Activated naive CD4-positive, alpha-beta T cell treated with anti-CD3 and anti-CD28 coated beads, Interleukin-2, amount 10 ng/mL, durations not matched to agents 7 days and 5 days (primary cell): Measurements from ENCODE around the gene HAND2.

Experiments
- CTCF ChIA-PET: fragments of 350-600 bp; sonication (Branson Sonifier 250); formaldehyde crosslinking; loops from one replicate; lab custom pipeline; 2021; ENCODE audit warnings: antibody characterized with exemption; lab: Charles Lee
- DNase-seq: peaks from one replicate; pipeline ENCODE4 v3.0.0-alpha.2; 2020
- H3K27ac Mint-ChIP-seq: one replicate; pipeline ENCODE4 v1.8.0; 2021; ENCODE audit warnings: mild to moderate bottlenecking, moderate library complexity, mixed read lengths
- H3K27me3 Mint-ChIP-seq: one replicate; pipeline ENCODE4 v1.8.0; 2021; ENCODE audit warnings: mild to moderate bottlenecking, mixed read lengths
- H3K36me3 Mint-ChIP-seq: one replicate; pipeline ENCODE4 v1.8.0; 2021; ENCODE audit warnings: mixed read lengths
- H3K4me1 Mint-ChIP-seq: one replicate; pipeline ENCODE4 v1.8.0; 2021; ENCODE audit warnings: mixed read lengths
- H3K4me3 Mint-ChIP-seq: one replicate; pipeline ENCODE4 v1.8.0; 2021; ENCODE audit warnings: mild to moderate bottlenecking, moderate library complexity, mixed read lengths
- H3K9me3 Mint-ChIP-seq: one replicate; pipeline ENCODE4 v1.8.0; 2021; ENCODE audit warnings: mixed read lengths

HAND2 gene

DNA sequence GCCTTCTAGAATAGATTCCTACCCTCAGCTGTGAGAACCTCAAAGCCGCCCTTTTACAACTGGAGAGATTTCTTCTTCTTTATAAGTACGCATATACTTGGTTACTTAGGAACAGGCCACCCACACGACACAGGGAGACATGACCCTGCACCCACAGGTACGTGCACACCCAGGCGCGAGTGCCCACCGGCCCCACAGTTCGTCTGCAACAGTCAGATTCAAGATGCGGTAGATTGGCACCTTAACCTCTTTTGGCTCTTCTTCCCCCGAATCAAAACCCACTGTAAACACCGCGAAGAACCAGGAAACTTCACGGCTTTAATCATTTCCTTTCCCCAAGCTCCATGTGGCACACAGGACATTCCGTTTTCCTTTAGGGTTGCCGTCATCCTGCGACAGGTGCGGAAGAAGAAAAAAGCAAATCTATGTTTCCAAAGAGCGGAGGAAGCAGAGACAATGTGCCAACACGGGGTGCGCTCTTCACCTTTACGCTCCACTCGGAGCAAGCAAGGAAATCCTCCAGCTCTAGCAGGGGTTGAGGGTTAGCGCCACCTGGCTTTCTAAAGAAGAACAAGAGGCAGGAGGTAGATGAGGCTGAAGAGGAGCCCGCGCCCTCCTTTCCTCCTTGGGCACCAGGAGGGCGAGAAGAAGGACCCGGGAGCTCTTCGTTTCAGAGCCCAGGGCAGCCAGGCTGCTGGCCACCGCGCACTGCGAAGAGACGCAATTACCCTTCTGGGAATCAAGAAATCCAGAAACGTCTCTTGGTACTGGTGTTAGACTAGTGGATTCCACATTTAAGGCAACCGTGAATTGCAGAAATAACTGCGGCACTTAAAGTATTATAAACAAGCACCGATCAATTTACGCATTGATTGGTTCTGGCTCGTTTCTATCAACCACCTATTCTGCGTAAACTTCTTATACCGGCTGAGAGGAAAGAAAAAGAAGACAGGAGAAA, 35.7 kb downstream of the HAND2 start:
- H3K9me3 Mint-ChIP-seq, result no peaks in the 10 kb centered on the region

DNA sequence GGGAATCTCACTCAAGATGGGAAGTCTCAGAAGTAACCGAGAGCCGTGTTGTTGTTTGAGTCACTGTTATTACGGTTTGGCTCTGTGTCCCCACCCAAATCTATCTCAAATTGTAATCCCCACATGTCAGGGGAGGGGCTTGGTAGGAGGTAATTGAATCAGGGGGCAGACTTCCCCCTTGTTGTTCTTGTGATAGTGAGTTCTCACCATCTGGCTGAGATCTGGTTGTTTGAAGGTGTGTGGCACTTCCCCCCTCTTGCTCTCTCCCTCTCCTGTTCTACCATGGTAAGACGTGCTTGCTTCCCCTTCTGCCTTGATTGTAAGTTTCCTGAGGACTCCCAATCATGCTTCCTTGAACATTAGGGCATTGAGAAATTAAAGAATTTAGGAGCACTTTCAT, 37.0 kb downstream of the HAND2 start:
- CTCF ChIA-PET, result interaction anchor here (0.7 kb wide), 1 partner anchor 85 kb away, joined by 3 read pairs; no protein-coding TSS in a partner anchor
- H3K4me1 Mint-ChIP-seq, result peaks cover 31% of the 10 kb centered on the region
- no peak overlapping the region for H3K27ac Mint-ChIP-seq
- no peak for DNase-seq
- H3K27me3 Mint-ChIP-seq, result peaks cover 37% of the 10 kb centered on the region
- no peaks in the 10 kb centered on the region for H3K36me3 Mint-ChIP-seq
- H3K9me3 Mint-ChIP-seq, result no peaks in the 10 kb centered on the region
- no peak overlapping the region for H3K4me3 Mint-ChIP-seq

More for the DNA sequence above, 35.7 kb downstream of the HAND2 start:
- Mint-ChIP-seq H3K4me3 (peak overlapping the region; percentile 67), H3K27me3 (peaks cover 43% of the 10 kb centered on the region), H3K36me3 (no peaks in the 10 kb centered on the region), H3K4me1 (peaks cover 31% of the 10 kb centered on the region), H3K27ac (no peak overlapping the region)
- CTCF ChIA-PET, result interaction anchor here (0.6 to 1.6 kb wide), 10 partner anchors 9 to 207 kb away, joined by 3 to 59 read pairs (median 6); no protein-coding TSS in a partner anchor
- DNase-seq, result peak; percentile 76

DNA sequence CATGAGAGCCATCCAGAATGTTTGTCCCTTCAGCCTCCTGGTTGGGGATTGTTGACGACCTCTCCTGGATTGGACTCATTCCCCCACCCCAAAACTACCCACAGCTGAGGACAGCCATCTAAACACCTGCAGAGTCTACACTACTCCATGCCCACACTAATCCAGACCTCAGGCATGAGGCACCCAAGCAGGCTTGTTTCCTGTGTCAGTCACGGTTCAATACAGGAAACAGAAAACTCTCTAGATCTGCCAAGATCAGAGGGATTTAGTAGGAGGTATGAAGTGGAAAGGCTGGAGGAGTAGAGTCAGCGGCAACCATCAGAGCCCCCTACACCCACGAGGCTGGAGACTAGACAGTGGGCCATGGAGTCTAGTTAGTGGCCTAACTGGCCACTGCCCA, 37.7 kb downstream of the HAND2 start:
- Mint-ChIP-seq H3K27me3 (peaks cover 32% of the 10 kb centered on the region), H3K9me3 (no peaks in the 10 kb centered on the region), H3K4me1 (peaks cover 31% of the 10 kb centered on the region), H3K27ac (no peak overlapping the region), H3K36me3 (no peaks in the 10 kb centered on the region), H3K4me3 (no peak overlapping the region)
- DNase-seq, result no peak
- CTCF ChIA-PET, result interaction anchor here (1.2 to 1.3 kb wide), 2 partner anchors 72 to 73 kb away, joined by 3 to 5 read pairs; no protein-coding TSS in a partner anchor

DNA sequence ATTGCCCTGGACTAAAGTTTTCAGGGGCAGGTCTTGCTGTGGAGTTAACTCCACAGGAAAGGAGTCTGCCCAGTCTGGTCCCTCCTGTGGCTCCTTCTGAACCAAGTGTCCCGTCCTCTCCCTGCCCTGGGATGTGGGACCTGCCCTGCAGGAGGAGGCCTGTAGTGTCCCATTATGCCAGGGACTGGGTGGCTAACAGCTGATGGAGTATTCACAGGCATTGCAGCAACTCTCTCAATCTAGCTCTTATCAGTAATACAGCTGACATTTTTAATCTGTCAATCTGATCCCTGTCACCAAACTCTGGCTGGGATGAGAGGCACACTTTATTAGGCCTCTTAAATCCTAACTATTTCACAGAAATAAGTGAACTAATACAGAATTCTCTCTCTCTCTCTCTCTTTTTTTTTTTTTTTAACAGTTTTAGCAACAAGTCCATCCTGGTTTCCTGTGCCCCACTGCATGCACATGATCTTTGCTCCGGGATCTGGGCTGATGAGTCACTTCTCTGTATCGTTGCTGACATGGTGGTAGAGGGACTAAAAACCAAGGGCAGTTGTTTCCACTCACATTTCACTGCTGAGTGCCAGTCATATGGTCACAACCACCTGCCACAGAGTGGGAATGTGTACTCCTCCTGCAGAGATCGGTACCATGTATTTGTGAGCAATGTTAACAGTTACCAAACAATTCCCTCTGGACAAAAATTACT, 39.1 kb downstream of the HAND2 start:
- H3K27me3 Mint-ChIP-seq, result peaks cover 28% of the 10 kb centered on the region
- CTCF ChIA-PET, result interaction anchor here (1.3 kb wide), 1 partner anchor 72 kb away, joined by 3 read pairs; no protein-coding TSS in a partner anchor
- no peaks in the 10 kb centered on the region for H3K9me3 Mint-ChIP-seq
- no peak overlapping the region for H3K4me3 Mint-ChIP-seq
- no peak for DNase-seq
- H3K27ac Mint-ChIP-seq, result no peak overlapping the region
- no peaks in the 10 kb centered on the region for H3K36me3 Mint-ChIP-seq
- H3K4me1 Mint-ChIP-seq, result peaks cover 31% of the 10 kb centered on the region

DNA sequence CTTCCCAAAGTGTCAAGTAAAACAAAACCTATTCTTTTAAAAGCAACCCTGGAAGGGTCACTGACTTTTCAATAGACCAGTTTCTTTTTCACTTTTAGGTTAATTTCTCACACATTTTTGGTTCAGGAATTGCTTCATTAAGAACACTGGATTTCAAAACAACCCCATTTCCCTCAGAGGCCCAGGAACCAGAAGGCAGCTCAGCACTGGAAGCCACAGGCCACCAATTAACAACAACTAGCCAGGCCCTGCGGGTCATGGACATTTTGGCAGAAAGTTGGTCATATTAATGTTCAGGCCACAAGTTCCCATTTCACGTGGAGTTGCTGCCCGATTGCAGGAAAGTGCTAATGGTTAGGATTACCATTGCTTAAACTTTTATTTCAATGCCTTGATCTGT, 39.8 kb downstream of the HAND2 start:
- DNase-seq, result no peak
- H3K36me3 Mint-ChIP-seq, result no peaks in the 10 kb centered on the region
- H3K4me1 Mint-ChIP-seq, result peaks cover 31% of the 10 kb centered on the region
- CTCF ChIA-PET, result no interaction called here
- H3K27ac Mint-ChIP-seq, result no peak overlapping the region
- peaks cover 27% of the 10 kb centered on the region for H3K27me3 Mint-ChIP-seq
- H3K9me3 Mint-ChIP-seq, result no peaks in the 10 kb centered on the region
- H3K4me3 Mint-ChIP-seq, result no peak overlapping the region

DNA sequence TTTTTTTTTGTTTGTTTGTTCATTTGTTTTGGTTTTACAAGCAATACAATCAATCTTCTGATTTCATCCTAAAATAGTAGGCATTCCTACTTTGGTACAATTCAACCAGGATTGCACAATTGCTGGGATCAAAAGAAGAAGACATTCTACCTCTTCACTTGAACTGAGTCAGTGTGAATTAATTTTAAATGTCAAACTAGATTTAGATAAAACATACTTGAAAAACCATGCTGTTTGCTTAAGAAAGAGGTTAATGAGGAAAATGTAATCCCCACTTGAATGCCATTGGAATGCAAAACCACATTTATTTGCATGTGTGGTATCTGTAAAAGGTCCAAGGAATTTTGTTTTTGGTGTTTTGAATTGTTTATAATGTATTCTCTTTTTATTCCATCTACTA, 40.5 kb downstream of the HAND2 start:
- DNase-seq, result no peak
- Mint-ChIP-seq H3K4me3 (no peak overlapping the region), H3K27ac (no peak overlapping the region), H3K27me3 (peaks cover 26% of the 10 kb centered on the region), H3K4me1 (peaks cover 29% of the 10 kb centered on the region), H3K9me3 (no peaks in the 10 kb centered on the region), H3K36me3 (no peaks in the 10 kb centered on the region)
- CTCF ChIA-PET, result interaction anchor here (1.2 kb wide), 1 partner anchor 69 kb away, joined by 4 read pairs; no protein-coding TSS in a partner anchor

DNA sequence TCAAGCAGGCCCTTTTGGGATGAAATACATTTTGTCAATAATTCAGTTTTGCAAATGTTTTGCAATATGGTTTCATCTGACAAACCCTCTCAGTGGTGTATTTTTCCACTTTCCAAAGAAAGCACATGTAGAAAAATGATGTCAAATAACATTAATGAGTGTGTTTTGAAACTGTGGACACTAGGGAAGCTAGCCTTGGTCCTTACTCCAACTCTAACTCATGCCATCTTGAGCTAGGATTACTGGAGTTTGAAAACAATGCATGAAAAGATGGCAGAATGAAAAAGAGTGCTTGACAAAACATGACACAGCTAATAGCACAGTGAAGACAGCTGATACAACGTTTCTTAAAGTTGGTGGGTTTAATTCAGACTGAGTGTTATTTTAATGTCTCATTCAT, 41.4 kb downstream of the HAND2 start:
- H3K4me1 Mint-ChIP-seq, result peaks cover 20% of the 10 kb centered on the region
- no peak for DNase-seq
- H3K27ac Mint-ChIP-seq, result no peak overlapping the region
- H3K4me3 Mint-ChIP-seq, result no peak overlapping the region
- H3K9me3 Mint-ChIP-seq, result no peaks in the 10 kb centered on the region
- CTCF ChIA-PET, result interaction anchor here (1.2 kb wide), 1 partner anchor 68 kb away, joined by 4 read pairs; no protein-coding TSS in a partner anchor
- H3K36me3 Mint-ChIP-seq, result no peaks in the 10 kb centered on the region
- H3K27me3 Mint-ChIP-seq, result peaks cover 20% of the 10 kb centered on the region

DNA sequence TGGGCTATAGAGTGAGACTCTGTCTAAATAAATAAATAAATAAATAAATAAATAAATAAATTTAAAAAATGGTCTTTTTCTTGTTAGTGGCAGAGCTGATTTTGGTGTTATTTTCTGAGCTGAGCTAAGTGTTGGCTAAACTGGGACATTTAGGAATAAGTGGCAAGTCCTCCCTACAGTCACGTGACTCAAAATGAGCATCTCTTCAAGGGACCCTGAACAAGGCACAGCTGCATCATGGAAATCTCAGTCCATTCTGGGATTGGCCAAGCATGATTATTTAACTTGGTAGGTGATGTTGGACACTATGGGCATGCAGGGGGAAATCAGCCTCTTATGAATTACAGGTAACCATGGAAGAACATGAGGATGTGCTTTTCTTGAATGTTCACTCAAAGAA, 42.0 kb downstream of the HAND2 start:
- Mint-ChIP-seq H3K4me3 (no peak overlapping the region), H3K9me3 (no peaks in the 10 kb centered on the region), H3K36me3 (no peaks in the 10 kb centered on the region), H3K27me3 (peaks cover 16% of the 10 kb centered on the region), H3K4me1 (peaks cover 16% of the 10 kb centered on the region), H3K27ac (no peak overlapping the region)
- DNase-seq, result no peak
- CTCF ChIA-PET, result interaction anchor here (0.8 kb wide), 1 partner anchor 9 kb away, joined by 3 read pairs; no protein-coding TSS in a partner anchor

DNA sequence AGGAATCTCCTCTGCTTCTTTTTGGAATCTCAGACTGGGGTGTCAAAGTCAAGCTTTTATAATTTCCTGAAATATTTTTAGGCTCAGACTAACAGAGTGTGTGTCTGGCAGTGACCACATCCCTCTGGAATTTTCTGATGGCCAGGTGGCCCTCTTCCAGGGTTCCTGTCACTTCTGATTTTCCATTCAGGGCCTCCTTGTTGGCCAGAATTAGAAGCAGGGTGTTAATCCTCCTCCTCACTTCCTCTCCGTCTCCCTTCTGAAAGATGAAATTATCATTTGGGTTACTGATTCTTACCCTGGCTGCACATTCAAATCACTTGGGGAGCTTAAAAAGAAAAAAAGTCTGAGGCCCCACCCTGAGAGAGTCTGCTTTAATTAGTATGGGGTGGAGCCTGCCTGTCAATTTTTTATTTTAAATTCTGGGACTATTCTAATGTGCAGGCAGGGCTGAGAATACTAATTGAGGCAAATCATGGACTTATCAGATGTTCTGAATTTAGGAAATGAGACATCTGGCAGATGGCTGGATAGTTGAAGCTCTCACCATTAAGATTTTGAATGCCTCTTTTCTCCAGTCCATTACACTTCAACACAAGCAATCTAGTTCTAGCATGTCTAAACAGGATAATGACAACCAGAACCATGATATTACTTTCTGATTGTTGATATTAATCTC, 43.2 kb downstream of the HAND2 start:
- peaks cover 10% of the 10 kb centered on the region for H3K27me3 Mint-ChIP-seq
- H3K36me3 Mint-ChIP-seq, result no peaks in the 10 kb centered on the region
- no peak for DNase-seq
- no peak overlapping the region for H3K4me3 Mint-ChIP-seq
- peaks cover 6% of the 10 kb centered on the region for H3K4me1 Mint-ChIP-seq
- CTCF ChIA-PET, result interaction anchor here (1.4 kb wide), 1 partner anchor 66 kb away, joined by 5 read pairs; no protein-coding TSS in a partner anchor
- no peak overlapping the region for H3K27ac Mint-ChIP-seq
- H3K9me3 Mint-ChIP-seq, result no peaks in the 10 kb centered on the region

DNA sequence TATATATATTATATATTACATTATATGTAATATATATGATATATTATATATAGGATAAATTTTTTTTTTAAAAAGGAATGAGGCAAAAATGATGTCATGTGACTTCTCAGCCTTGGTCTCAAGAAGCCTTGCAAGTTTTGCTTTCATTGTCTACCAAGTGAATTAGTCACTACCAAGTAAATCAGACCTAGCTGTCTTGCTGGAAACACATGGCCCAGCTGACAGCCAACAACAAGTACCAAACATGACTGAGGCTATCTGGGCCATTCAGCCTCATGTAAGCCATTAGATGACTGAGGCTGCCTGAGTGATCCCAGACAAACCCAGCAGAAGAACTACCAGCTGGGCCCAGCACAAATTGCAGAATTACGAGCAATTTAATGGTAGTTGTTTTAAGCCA, 44.9 kb downstream of the HAND2 start:
- Mint-ChIP-seq H3K9me3 (no peaks in the 10 kb centered on the region), H3K4me3 (no peak overlapping the region), H3K36me3 (no peaks in the 10 kb centered on the region), H3K27me3 (peaks cover 11% of the 10 kb centered on the region), H3K4me1 (no peaks in the 10 kb centered on the region), H3K27ac (no peak overlapping the region)
- DNase-seq, result no peak
- CTCF ChIA-PET, result no interaction called here

DNA sequence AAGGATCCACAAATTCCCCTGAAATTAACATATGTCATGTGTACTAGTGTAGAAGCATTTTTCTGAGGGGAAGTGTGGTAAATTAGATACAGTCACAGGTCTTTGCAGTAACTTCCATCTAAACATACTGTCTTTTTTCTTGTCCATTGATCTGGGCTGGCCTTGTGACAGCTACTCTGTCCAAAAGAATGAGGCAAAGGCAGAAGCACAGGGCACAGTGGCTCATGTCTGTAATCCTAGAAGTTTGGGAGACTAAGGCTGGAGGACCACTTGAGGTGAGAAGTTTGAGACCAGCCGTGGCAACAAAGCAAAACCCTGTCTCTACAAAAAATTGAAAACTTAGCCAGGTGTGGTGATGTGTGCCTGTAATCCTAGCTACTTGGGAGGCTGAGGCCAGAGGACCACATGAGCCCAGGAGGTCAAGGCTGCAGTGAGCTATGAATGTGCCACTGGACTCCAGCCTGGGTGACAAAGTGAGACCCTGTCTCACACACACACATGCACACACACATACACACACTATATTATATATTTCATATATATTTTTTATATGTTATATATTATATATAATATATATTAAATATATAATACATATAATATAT, 47.6 kb downstream of the HAND2 start:
- no peak overlapping the region for H3K27ac Mint-ChIP-seq
- CTCF ChIA-PET, result no interaction called here
- no peaks in the 10 kb centered on the region for H3K36me3 Mint-ChIP-seq
- peaks cover 14% of the 10 kb centered on the region for H3K27me3 Mint-ChIP-seq
- H3K9me3 Mint-ChIP-seq, result no peaks in the 10 kb centered on the region
- DNase-seq, result no peak
- no peaks in the 10 kb centered on the region for H3K4me1 Mint-ChIP-seq
- no peak overlapping the region for H3K4me3 Mint-ChIP-seq

DNA sequence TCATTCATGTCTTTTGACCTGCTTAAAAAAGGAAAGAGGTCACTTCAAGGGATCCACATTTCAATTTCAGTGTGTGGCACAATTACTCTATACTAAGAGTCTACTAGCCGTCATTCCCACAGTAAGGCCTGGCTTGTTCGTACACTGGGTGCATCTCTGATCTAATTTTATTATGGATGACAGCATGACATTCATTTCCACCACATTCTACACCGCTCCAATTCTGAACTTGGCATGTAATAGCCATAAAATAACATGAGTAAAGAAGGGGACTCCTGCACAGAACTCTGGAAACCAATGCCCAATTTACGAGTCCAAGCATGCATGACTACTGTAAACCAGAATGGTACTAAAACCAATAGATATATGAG, 51.1 kb downstream of the HAND2 start:
- Mint-ChIP-seq H3K9me3 (no peaks in the 10 kb centered on the region), H3K4me1 (no peaks in the 10 kb centered on the region), H3K36me3 (no peaks in the 10 kb centered on the region), H3K4me3 (no peak overlapping the region), H3K27me3 (peaks cover 12% of the 10 kb centered on the region), H3K27ac (no peak overlapping the region)
- CTCF ChIA-PET, result no interaction called here
- no peak for DNase-seq

DNA sequence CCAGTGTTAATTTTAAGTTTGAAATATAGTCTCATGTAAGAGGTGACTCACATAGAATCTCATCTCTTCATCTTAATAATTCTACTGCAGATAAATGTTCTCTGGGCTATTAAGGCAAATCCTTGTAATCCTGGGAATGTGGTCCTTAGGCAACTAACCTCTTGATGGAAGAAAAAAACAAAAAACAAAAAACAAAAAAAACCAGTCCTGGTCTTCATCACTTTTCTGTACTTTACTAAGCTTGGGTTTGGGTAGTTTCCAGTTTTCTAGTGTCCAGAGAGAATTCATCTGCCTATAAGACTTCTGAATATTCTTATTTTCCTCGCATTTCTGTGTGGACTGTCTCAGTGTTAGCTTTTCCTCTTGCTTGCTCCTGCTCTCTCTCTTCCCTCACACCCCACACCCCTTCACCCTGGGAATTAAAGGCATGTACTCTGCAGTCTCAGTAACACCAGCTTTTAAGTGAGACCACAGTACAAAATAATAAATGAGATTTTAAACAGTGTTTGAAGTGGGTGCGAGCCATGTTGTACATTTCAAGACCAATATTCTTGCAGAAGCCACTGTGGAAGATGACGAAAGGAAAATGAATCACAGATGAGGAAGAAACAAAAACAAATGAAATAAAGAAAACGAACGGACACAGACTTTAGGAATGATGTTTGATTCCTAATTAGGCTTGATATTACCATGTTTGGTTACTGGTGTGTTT, 51.7 kb downstream of the HAND2 start:
- no peak overlapping the region for H3K27ac Mint-ChIP-seq
- no peaks in the 10 kb centered on the region for H3K36me3 Mint-ChIP-seq
- DNase-seq, result no peak
- no peaks in the 10 kb centered on the region for H3K4me1 Mint-ChIP-seq
- CTCF ChIA-PET, result no interaction called here
- no peaks in the 10 kb centered on the region for H3K9me3 Mint-ChIP-seq
- H3K27me3 Mint-ChIP-seq, result peaks cover 16% of the 10 kb centered on the region
- H3K4me3 Mint-ChIP-seq, result no peak overlapping the region
